ENCODE measurements around the gene CYB561D1.

Gene CYB561D1

GRCh38 chr1:109479311-109479710 is 14.6 kb upstream of the CYB561D1 start:
- no peak overlapping the region for H3K4me3 ChIP-seq

GRCh38 chr1:109479901-109480300 is 14.0 kb upstream of the CYB561D1 start:
- Histone ChIP-seq H3K4me3 (no peak overlapping the region), H3K27ac (no peak overlapping the region)

More at GRCh38 chr1:109479311-109479710, 14.6 kb upstream of the CYB561D1 start:
- H3K27ac ChIP-seq: no peak overlapping the region

- Histone ChIP-seq H3K4me3 (no peak overlapping the region), H3K27ac (no peak overlapping the region)
Measured at GRCh38 chr1:109481646-109482045, 12.2 kb upstream of the CYB561D1 start.

- Histone ChIP-seq H3K27ac (no peak overlapping the region), H3K4me3 (no peak overlapping the region)
Measured at GRCh38 chr1:109482242-109482641, 11.7 kb upstream of the CYB561D1 start.

- Histone ChIP-seq H3K27ac (peak overlapping the region in 10 of 21 experiments; percentile 30 to 99 (median 56)), H3K4me3 (peak overlapping the region; percentile 34 to 78 (median 59))
Measured at GRCh38 chr1:109482791-109483671, 10.9 kb upstream of the CYB561D1 start.

- Histone ChIP-seq H3K4me3 (peak within 1 kb of the TSS; percentile 53 to 78 (median 59)), H3K27ac (peak within 1 kb of the TSS; percentile 86 to 100 (median 98))
Measured at GRCh38 chr1:109483672-109484518, 10.0 kb upstream of the CYB561D1 start, which contains the start of gene ATXN7L2. Gene ATXN7L2, plus strand, starts transcription at chr1:109483905. Its CDS starts 49 bp downstream, at chr1:109483954.

GRCh38 chr1:109484519-109484975 is 9.3 kb upstream of the CYB561D1 start:
- H3K27ac ChIP-seq: peak overlapping the region in 20 of 21 experiments; percentile 86 to 100 (median 98)
- H3K4me3 ChIP-seq: peak overlapping the region; percentile 53 to 78 (median 59)

GRCh38 chr1:109485001-109485400 is 8.9 kb upstream of the CYB561D1 start:
- H3K27ac ChIP-seq: no peak overlapping the region
- peak overlapping the region in 5 of 7 experiments; percentile 56 to 63 (median 59) for H3K4me3 ChIP-seq

GRCh38 chr1:109487261-109487660 is 6.6 kb upstream of the CYB561D1 start:
- no peak overlapping the region for H3K4me3 ChIP-seq
- H3K27ac ChIP-seq: no peak overlapping the region

- no peak overlapping the region for H3K27ac ChIP-seq
- H3K4me3 ChIP-seq: no peak overlapping the region
Measured at GRCh38 chr1:109488201-109488600, 5.7 kb upstream of the CYB561D1 start.

GRCh38 chr1:109488696-109489095 is 5.2 kb upstream of the CYB561D1 start:
- H3K4me3 ChIP-seq: no peak overlapping the region
- no peak overlapping the region for H3K27ac ChIP-seq

GRCh38 chr1:109490029-109490933 is 3.6 kb upstream of the CYB561D1 start:
- no peak overlapping the region for H3K27ac ChIP-seq
- no peak overlapping the region for H3K4me3 ChIP-seq

- Histone ChIP-seq H3K27ac (no peak overlapping the region), H3K4me3 (no peak overlapping the region)
Measured at GRCh38 chr1:109490934-109491302, 3.0 kb upstream of the CYB561D1 start.

- Histone ChIP-seq H3K27ac (no peak overlapping the region), H3K4me3 (no peak overlapping the region)
Measured at GRCh38 chr1:109491372-109491771, 2.5 kb upstream of the CYB561D1 start.

GRCh38 chr1:109492779-109493178 is 1.1 kb upstream of the CYB561D1 start:
- Histone ChIP-seq H3K4me3 (no peak overlapping the region), H3K27ac (peak overlapping the region in 4 of 21 experiments; percentile 74 to 93 (median 86))

GRCh38 chr1:109493227-109493626 is 667 bp upstream of the CYB561D1 start:
- peak overlapping the region in 16 of 21 experiments; percentile 12 to 93 (median 83) for H3K27ac ChIP-seq
- peak overlapping the region in 2 of 7 experiments; percentile 78 to 88 for H3K4me3 ChIP-seq

- Histone ChIP-seq H3K27ac (peak overlapping the region in 1 of 21 experiments; percentile 32), H3K4me3 (no peak overlapping the region)
Measured at GRCh38 chr1:109495738-109496137, 1.8 kb downstream of the CYB561D1 start.

GRCh38 chr1:109497449-109498160 is 3.7 kb downstream of the CYB561D1 start:
- H3K4me3 ChIP-seq: no peak overlapping the region
- H3K27ac ChIP-seq: peak overlapping the region in 7 of 21 experiments; percentile 18 to 77 (median 44)

Measured in skin epidermis (tissue), 12 donors.